Measurements from ENCODE around the gene NRG2. TPM values are rescaled to one million over a fixed set of nuclear protein-coding genes. Genes with fewer than 3 reads are reported as not detected.
A peak's percentile ranks its signal among the peaks of the same experiment; 100 is the strongest.

Gene NRG2
- total RNA-seq, 1 donor from 2014 or later, result 0.52 TPM

DNA sequence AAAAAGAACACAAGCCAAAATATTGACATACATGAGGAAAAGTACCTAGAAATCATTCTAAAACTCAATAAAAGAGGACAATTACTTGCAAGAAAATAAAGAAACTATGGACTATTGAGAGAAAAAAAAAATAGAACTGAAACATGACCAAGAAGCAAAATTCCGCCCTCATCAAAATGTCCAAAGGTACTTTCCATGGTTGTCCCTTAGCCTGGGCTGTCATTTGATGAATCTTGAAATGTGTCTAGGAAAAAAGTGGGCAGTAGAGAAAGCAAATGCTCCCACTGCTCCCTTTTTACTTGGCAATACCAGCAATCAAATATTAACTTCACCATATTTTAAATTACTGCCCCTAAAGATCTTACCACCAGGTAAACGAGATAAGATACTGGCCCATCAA lies 10.8 kb downstream of the NRG2 start:
- Histone ChIP-seq H3K27me3 (ENCODE audit: control insufficient read depth in 3 of 3, insufficient read depth in 3 of 3, low read length in 3 of 3) (no peaks in the 10 kb centered on the region), H3K9me3 (ENCODE audit: control insufficient read depth in 3 of 3, low read length in 3 of 3) (no peaks in the 10 kb centered on the region), H3K4me1 (ENCODE audit: control insufficient read depth in 3 of 3, insufficient read depth in 3 of 3, low read length in 3 of 3) (peaks cover 8 to 30% (median 10%) of the 10 kb centered on the region in 3 donors), H3K27ac (ENCODE audit: low read depth, low read length) (no peak overlapping the region), H3K4me3 (ENCODE audit: low read length in 3 of 3) (no peak overlapping the region), H3K9ac (ENCODE audit: low read depth in 1 of 3, low read length in 3 of 3) (no peak overlapping the region), H3K36me3 (ENCODE audit: control insufficient read depth in 3 of 3, insufficient read depth in 3 of 3, low read length in 3 of 3) (no peaks in the 10 kb centered on the region)

DNA sequence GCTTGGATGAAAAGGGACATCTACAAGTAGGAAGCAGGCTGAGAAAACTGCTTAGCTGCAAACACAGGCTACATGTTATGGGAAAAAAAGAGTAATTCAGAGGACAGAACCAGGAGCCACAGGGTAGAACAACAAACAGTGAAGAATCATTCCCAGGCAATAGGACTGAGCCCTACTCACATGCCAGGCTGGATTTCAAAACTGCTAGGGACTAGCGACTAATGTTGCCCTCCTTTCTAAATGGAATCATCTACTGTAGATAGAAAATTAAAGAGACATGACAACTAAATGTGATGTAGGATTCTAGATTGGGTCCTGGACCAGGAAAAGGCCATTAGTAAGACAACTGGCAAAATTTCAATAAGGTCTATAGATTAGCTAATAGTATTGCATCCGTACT lies 15.3 kb downstream of the NRG2 start:
- Histone ChIP-seq H3K4me3 (ENCODE audit: low read length in 3 of 3) (no peak overlapping the region), H3K9ac (ENCODE audit: low read depth in 1 of 3, low read length in 3 of 3) (no peak overlapping the region), H3K27me3 (ENCODE audit: control insufficient read depth in 3 of 3, insufficient read depth in 3 of 3, low read length in 3 of 3) (no peaks in the 10 kb centered on the region), H3K4me1 (ENCODE audit: control insufficient read depth in 3 of 3, insufficient read depth in 3 of 3, low read length in 3 of 3) (peaks cover 0 to 25% (median 8%) of the 10 kb centered on the region in 3 donors), H3K9me3 (ENCODE audit: control insufficient read depth in 3 of 3, low read length in 3 of 3) (no peaks in the 10 kb centered on the region), H3K27ac (ENCODE audit: low read depth, low read length) (no peak overlapping the region), H3K36me3 (ENCODE audit: control insufficient read depth in 3 of 3, insufficient read depth in 3 of 3, low read length in 3 of 3) (no peaks in the 10 kb centered on the region)

GRCh38 chr5:140025736-140026135 lies 17.4 kb downstream of the NRG2 start:
- Histone ChIP-seq H3K4me1 (ENCODE audit: control insufficient read depth in 3 of 3, insufficient read depth in 3 of 3, low read length in 3 of 3) (peaks cover 3 to 42% (median 17%) of the 10 kb centered on the region in 3 donors), H3K9ac (ENCODE audit: low read depth in 1 of 3, low read length in 3 of 3) (no peak overlapping the region), H3K36me3 (ENCODE audit: control insufficient read depth in 3 of 3, insufficient read depth in 3 of 3, low read length in 3 of 3) (no peaks in the 10 kb centered on the region), H3K27me3 (ENCODE audit: control insufficient read depth in 3 of 3, insufficient read depth in 3 of 3, low read length in 3 of 3) (no peaks in the 10 kb centered on the region), H3K4me3 (ENCODE audit: low read length in 3 of 3) (no peak overlapping the region), H3K27ac (ENCODE audit: low read depth, low read length) (no peak overlapping the region), H3K9me3 (ENCODE audit: control insufficient read depth in 3 of 3, low read length in 3 of 3) (no peaks in the 10 kb centered on the region)

DNA sequence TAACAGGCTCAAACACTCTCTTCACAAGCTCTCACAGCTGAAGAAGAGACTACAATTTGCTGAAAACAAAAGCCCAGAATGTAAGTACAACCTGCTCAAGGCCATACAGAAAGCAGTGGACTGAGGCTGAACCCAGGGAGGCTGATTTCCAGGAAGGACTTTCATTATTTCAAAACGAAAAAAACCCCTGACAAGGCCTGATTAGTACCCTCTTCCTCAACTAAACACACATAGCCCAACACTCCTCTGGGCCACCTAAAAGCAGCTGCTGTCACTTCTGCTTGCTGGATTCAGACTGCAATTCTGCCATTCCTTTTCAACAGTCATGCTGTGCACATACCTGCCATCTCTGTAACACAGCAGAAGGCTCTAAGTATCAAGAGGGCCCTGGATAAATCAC lies 18.2 kb downstream of the NRG2 start:
- Histone ChIP-seq H3K4me3 (ENCODE audit: low read length in 3 of 3) (no peak overlapping the region), H3K4me1 (ENCODE audit: control insufficient read depth in 3 of 3, insufficient read depth in 3 of 3, low read length in 3 of 3) (peaks cover 3 to 42% (median 16%) of the 10 kb centered on the region in 3 donors), H3K9ac (ENCODE audit: low read depth in 1 of 3, low read length in 3 of 3) (no peak overlapping the region), H3K36me3 (ENCODE audit: control insufficient read depth in 3 of 3, insufficient read depth in 3 of 3, low read length in 3 of 3) (no peaks in the 10 kb centered on the region), H3K27me3 (ENCODE audit: control insufficient read depth in 3 of 3, insufficient read depth in 3 of 3, low read length in 3 of 3) (no peaks in the 10 kb centered on the region), H3K27ac (ENCODE audit: low read depth, low read length) (no peak overlapping the region), H3K9me3 (ENCODE audit: control insufficient read depth in 3 of 3, low read length in 3 of 3) (no peaks in the 10 kb centered on the region)

- H3K4me1 ChIP-seq (ENCODE audit: control insufficient read depth in 3 of 3, insufficient read depth in 3 of 3, low read length in 3 of 3), result peaks cover 9 to 50% (median 24%) of the 10 kb centered on the region in 3 donors
- H3K27me3 ChIP-seq (ENCODE audit: control insufficient read depth in 3 of 3, insufficient read depth in 3 of 3, low read length in 3 of 3), result no peaks in the 10 kb centered on the region
- H3K9ac ChIP-seq (ENCODE audit: low read depth in 1 of 3, low read length in 3 of 3), result no peak overlapping the region
- H3K27ac ChIP-seq (ENCODE audit: low read depth, low read length), result no peak overlapping the region
- H3K9me3 ChIP-seq (ENCODE audit: control insufficient read depth in 3 of 3, low read length in 3 of 3), result no peaks in the 10 kb centered on the region
- no peaks in the 10 kb centered on the region for H3K36me3 ChIP-seq (ENCODE audit: control insufficient read depth in 3 of 3, insufficient read depth in 3 of 3, low read length in 3 of 3)
- no peak overlapping the region for H3K4me3 ChIP-seq (ENCODE audit: low read length in 3 of 3)
These were observed 19.4 kb downstream of the NRG2 start for GRCh38 chr5:140023611-140024191.

- Histone ChIP-seq H3K36me3 (ENCODE audit: control insufficient read depth in 3 of 3, insufficient read depth in 3 of 3, low read length in 3 of 3) (no peaks in the 10 kb centered on the region), H3K4me1 (ENCODE audit: control insufficient read depth in 3 of 3, insufficient read depth in 3 of 3, low read length in 3 of 3) (peaks cover 26 to 72% (median 45%) of the 10 kb centered on the region in 3 donors), H3K27ac (ENCODE audit: low read depth, low read length) (peak overlapping the region; percentile 86), H3K27me3 (ENCODE audit: control insufficient read depth in 3 of 3, insufficient read depth in 3 of 3, low read length in 3 of 3) (no peaks in the 10 kb centered on the region), H3K4me3 (ENCODE audit: low read length in 3 of 3) (no peak overlapping the region), H3K9me3 (ENCODE audit: control insufficient read depth in 3 of 3, low read length in 3 of 3) (no peaks in the 10 kb centered on the region), H3K9ac (ENCODE audit: low read depth in 1 of 3, low read length in 3 of 3) (no peak overlapping the region)
These were observed 22.4 kb downstream of the NRG2 start for GRCh38 chr5:140020601-140021177.

- Histone ChIP-seq H3K27me3 (ENCODE audit: control insufficient read depth in 3 of 3, insufficient read depth in 3 of 3, low read length in 3 of 3) (no peaks in the 10 kb centered on the region), H3K9ac (ENCODE audit: low read depth in 1 of 3, low read length in 3 of 3) (peak overlapping the region; percentile 45 to 57 (median 55)), H3K27ac (ENCODE audit: low read depth, low read length) (peak overlapping the region; percentile 86), H3K9me3 (ENCODE audit: control insufficient read depth in 3 of 3, low read length in 3 of 3) (no peaks in the 10 kb centered on the region), H3K4me3 (ENCODE audit: low read length in 3 of 3) (peak overlapping the region in 1 of 3 donors; percentile 41), H3K36me3 (ENCODE audit: control insufficient read depth in 3 of 3, insufficient read depth in 3 of 3, low read length in 3 of 3) (no peaks in the 10 kb centered on the region), H3K4me1 (ENCODE audit: control insufficient read depth in 3 of 3, insufficient read depth in 3 of 3, low read length in 3 of 3) (peaks cover 26 to 70% (median 42%) of the 10 kb centered on the region in 3 donors)
These were observed 24.0 kb downstream of the NRG2 start for GRCh38 chr5:140018920-140019644.

DNA sequence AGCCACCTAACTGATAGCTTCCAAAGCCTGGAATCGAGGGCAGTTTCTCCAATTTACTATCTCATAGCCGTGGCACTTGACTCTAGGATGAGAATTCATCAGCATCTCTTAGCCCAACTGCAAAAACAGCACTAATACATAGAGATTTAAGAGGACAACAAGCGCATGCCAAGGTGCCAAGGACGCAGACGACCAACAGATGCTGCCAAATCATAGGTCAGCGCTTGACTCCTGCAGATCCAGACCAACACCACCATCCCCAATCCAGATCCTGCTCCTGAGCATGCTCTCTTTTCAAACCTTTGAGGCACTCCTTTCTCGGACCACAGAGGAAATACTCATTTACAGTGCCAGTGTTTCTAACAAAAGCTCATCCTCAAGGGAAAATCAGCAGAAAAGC lies 24.6 kb downstream of the NRG2 start:
- Histone ChIP-seq H3K36me3 (ENCODE audit: control insufficient read depth in 3 of 3, insufficient read depth in 3 of 3, low read length in 3 of 3) (no peaks in the 10 kb centered on the region), H3K4me3 (ENCODE audit: low read length in 3 of 3) (peak overlapping the region; percentile 28 to 60 (median 41)), H3K27me3 (ENCODE audit: control insufficient read depth in 3 of 3, insufficient read depth in 3 of 3, low read length in 3 of 3) (no peaks in the 10 kb centered on the region), H3K9ac (ENCODE audit: low read depth in 1 of 3, low read length in 3 of 3) (peak overlapping the region; percentile 45 to 57 (median 55)), H3K9me3 (ENCODE audit: control insufficient read depth in 3 of 3, low read length in 3 of 3) (no peaks in the 10 kb centered on the region), H3K27ac (ENCODE audit: low read depth, low read length) (peak overlapping the region; percentile 86), H3K4me1 (ENCODE audit: control insufficient read depth in 3 of 3, insufficient read depth in 3 of 3, low read length in 3 of 3) (peaks cover 26 to 70% (median 42%) of the 10 kb centered on the region in 3 donors)

GRCh38 chr5:140018096-140018481 lies 25.0 kb downstream of the NRG2 start:
- H3K36me3 ChIP-seq (ENCODE audit: control insufficient read depth in 3 of 3, insufficient read depth in 3 of 3, low read length in 3 of 3), result no peaks in the 10 kb centered on the region
- H3K27ac ChIP-seq (ENCODE audit: low read depth, low read length), result peak overlapping the region; percentile 86
- H3K27me3 ChIP-seq (ENCODE audit: control insufficient read depth in 3 of 3, insufficient read depth in 3 of 3, low read length in 3 of 3), result no peaks in the 10 kb centered on the region
- no peaks in the 10 kb centered on the region for H3K9me3 ChIP-seq (ENCODE audit: control insufficient read depth in 3 of 3, low read length in 3 of 3)
- H3K4me3 ChIP-seq (ENCODE audit: low read length in 3 of 3), result peak overlapping the region; percentile 28 to 60 (median 41)
- peaks cover 26 to 68% (median 42%) of the 10 kb centered on the region in 3 donors for H3K4me1 ChIP-seq (ENCODE audit: control insufficient read depth in 3 of 3, insufficient read depth in 3 of 3, low read length in 3 of 3)
- H3K9ac ChIP-seq (ENCODE audit: low read depth in 1 of 3, low read length in 3 of 3), result peak overlapping the region; percentile 2 to 57 (median 55)
